GM18526 (cell line): Measurements from ENCODE around the gene ELFN1.

Experiments
- POLR2A ChIP-seq: IDR thresholded peaks from 3 replicates; pipeline ENCODE4 v1.6.1; 2011; ENCODE audit not compliant: insufficient read length; ENCODE audit errors: extremely low read depth

Gene ELFN1

DNA sequence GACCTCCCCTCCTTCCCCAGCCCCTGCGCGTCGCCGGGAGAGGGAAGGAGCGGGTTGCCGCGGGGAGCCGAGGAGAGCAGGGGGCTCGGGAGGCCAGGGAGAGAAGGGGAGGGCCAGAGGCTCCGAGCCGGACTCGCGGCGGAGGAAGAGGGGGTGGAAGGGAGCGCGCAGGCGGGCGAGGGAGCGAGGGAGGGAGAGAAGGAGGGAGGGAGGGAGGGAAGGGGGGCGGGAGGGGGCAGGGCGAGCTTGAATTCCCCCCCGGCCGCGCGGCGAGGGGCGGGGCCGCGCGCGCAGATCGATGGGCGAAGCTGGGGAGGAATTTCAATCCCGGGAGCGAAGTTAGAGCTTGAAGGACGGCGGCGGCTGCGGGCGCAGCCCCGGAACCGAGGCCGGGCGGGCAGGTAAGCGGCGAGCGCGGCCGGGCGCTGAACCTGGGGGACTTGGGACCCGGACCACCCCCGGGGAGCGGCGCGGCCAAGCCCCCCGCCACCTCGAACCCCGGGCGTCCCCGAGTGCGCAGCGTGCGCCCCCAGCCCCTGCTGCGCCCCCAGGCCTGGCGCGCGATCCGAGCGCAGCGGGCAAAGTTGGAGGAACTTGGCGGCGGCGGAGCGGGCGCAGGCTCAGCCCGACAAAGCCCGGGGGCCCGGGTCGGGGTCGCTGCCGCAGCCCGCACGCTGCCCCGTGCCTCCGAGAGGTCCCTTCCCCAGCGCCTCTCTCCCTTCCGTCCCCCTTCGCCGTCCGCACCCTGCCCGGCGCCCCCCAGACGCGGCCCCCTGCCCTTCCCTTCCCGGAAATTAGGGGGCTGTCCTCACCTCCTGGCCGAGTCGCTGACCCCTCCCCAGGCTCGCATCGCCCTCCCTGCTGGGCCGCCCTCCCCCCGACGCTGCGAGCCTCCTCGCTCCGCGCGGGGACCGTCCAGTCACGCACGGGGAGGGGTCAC is at the start of gene ELFN1:
TSS of gene ELFN1 (plus strand) at position 324 of the 940 bp plus-strand sequence. CDS start 74,320 bp downstream, outside the sequence.
- TF ChIP-seq POLR2A, result no peak

DNA sequence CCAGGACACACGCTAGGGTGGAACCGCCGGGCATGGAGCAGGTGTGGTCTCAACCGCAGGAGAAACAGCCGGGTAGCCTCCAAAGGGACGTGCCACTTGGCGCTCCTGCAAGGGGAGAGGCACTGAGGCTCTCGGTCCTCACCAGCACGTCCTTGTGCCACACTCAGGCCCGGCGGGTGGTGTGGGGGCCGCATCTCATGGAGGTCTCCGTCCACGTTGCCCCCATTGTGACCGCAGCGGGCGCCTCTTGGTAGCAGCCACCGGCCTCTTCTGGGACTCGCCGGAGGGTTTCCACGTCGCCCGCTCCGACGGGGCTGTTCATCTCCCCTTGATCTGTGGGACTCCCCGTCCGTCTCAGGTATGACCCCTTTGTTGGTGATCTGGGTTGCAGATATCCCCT is 49.2 kb upstream of the ELFN1 start:
- TF ChIP-seq POLR2A, result no peak

DNA sequence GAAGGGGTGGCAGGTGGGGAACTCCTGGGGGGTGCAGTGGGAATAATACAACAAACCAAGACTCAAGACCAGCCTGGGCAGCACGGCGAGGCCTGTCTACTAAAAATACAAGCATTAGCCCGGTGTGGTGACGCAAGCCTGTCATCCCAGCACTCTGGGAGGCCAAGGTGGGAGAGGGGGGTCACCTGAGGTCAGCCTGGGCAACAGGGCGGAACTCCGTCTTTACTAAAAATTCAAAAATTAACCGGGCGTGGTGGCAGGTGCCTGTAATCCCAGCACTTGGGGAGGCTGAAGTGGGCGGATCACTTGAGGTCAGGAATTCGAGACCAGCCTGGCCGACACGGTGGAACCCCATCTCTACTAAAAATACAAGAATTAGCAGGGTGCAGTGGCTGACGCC is 48.4 kb upstream of the ELFN1 start:
- no peak for TF ChIP-seq POLR2A

DNA sequence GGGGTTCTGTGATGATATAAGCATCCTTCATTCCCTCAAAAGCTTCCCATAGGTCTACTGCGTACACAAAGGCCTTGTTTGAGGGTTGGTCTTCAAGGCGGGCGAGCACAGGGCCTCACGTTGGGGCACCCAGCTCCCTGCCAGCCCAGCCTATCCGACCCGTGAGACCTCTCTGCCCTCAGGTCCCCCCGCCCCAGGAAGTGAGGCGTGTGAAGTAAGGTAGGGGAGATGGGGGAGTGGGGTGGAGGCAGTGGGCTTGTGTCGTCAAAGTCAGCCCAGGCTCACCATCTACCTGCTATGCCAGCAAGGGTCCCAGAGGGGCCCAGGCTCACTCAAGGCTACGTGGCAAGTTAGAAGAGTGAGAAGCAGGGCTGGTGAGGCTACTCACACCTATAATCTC is 47.6 kb upstream of the ELFN1 start:
- no peak for TF ChIP-seq POLR2A

DNA sequence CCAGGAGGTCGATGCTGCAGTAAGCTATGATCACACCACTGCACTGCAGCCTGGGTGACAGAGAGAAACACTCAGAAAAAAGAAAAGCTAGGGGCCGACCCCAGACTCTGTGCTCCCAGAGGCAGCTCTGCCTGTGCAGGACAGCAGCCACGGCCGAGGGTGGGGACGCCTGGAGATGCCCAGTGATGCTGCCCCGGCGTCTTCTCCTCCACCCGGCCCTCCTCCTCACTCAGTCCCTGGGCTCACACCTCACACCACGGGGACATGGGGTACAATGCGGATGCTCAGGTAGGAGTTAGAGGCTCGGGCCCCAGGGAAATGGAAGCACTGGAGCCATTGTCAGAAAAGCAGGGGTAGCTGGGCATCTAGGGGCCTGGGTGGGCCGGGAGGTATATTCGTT is 46.3 kb upstream of the ELFN1 start:
- no peak for TF ChIP-seq POLR2A

DNA sequence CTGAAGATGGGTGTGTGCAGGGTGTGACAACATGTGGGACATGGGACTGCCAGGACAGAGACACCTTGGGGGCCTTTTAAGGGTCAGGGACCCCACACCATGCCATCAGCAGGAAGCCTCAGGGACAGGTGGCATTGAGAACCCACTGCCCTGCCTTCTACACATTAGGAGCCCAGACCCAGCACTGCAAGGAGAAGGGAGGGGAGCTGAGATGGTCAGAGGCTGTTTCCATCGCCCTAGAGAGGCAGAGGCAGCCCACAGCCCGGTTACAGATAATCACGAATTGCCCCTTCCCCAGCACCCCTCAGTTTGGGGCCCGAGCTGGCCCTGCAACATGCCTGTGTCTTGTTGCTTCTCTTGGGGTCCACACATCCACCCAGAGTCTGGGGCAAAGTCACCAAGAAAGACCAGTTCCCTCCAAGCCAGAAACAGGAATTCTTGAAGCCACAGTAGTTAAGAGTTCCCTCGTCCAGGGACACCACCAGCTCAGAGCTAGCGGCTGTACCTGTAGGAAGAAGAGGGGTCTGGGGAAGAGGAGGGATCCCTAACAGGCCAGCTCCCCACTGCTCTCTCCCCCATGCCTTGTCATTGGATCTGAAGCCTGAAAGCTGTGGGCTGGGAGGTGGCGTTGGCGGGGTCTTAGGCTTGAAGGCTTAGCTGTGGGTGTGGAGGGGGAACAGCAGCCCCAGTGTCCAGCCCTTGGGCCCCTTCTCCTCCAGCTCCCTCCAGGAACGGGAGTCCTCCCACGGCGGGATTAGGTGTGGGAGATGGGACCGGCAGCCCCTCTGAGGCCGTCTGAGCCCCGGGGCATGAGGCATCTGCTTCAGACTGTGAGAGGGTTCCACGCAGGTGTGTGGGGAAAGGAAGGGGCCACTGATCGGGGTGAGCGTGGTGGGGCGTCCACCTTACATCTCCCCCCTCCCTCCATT is 44.8 kb upstream of the ELFN1 start:
- no peak for TF ChIP-seq POLR2A

DNA sequence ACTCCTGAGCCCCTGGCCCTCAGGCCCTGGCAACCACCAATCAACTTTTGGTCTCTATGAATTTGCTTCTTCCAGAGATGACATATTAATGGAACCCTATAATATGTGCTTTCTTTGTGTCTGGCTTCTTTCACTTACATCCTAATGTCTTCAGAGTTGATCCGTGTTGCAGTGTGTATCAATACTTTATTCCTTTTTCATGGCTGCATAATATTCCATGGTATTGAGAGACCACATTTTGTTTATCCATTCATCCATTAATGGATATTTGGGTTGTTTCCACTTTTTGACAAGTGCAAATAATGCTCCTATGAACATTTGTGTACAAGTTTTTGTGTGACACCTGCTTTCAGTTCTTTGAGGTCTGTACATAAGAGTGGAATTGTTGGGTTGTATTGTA is 43.3 kb upstream of the ELFN1 start:
- TF ChIP-seq POLR2A, result no peak

DNA sequence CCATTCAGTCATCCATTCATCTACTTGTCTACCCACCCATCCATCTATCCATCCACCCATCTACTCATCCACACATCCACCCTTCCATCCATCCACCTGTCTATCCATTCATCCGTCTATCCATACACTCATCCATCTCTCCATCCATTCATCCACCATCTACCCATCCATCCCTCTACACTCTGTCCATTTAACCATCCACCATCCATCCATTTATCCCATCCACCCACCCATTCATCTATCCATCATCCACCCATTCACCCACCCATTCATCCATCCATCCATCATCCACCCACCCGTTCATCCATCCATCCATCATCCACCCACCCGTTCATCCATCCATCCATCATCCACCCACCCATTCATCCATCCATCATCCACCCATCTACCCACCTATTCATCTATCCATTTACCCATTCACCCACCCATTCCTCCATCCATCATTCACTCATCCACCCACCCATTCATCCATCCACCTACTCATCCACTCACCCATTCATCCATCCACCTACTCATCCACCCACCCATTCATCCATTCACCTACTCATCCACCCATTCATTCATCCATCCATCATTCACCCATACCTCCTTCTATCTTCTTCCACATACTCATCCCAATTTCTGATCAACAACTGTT is 39.3 kb upstream of the ELFN1 start:
- TF ChIP-seq POLR2A, result no peak

DNA sequence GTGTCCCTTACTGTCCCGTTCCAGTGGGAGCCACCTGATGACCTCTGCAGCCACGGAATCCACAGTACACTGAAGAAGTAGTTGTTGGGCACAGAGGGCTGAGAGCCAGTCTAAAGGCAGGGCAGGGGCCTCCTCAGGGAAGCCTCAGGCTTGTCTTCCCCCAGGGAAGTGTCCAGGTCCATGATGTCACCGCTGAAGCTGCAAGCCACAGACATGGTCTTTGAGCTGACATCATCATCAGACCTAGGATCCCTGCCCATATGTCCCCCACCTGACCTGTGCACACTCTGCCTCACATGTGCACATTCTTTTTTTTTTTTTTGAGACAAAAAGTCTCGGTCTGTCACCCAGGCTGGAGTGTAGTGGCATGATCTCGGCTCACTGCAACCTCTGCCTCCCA is 38.4 kb upstream of the ELFN1 start:
- TF ChIP-seq POLR2A, result no peak

DNA sequence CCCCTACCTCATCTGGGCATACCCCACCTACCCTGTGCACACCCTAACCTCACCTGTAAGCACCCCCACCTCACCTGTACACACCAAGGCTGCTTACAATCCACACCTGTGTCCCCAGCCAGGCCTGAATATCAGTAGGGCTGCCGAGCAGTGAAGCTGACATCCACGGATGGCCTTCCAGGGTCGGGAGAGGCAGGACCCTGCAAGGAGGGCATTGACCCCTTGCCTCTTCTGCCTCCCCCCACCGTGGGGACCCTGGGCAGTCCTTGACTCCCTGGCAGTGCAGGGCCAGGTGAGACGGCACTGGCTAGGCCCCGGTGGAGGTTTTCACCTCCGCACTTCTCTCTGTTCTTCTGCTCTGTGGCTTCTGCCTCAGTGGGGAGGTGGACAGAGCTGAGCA is 37.6 kb upstream of the ELFN1 start:
- no peak for TF ChIP-seq POLR2A

DNA sequence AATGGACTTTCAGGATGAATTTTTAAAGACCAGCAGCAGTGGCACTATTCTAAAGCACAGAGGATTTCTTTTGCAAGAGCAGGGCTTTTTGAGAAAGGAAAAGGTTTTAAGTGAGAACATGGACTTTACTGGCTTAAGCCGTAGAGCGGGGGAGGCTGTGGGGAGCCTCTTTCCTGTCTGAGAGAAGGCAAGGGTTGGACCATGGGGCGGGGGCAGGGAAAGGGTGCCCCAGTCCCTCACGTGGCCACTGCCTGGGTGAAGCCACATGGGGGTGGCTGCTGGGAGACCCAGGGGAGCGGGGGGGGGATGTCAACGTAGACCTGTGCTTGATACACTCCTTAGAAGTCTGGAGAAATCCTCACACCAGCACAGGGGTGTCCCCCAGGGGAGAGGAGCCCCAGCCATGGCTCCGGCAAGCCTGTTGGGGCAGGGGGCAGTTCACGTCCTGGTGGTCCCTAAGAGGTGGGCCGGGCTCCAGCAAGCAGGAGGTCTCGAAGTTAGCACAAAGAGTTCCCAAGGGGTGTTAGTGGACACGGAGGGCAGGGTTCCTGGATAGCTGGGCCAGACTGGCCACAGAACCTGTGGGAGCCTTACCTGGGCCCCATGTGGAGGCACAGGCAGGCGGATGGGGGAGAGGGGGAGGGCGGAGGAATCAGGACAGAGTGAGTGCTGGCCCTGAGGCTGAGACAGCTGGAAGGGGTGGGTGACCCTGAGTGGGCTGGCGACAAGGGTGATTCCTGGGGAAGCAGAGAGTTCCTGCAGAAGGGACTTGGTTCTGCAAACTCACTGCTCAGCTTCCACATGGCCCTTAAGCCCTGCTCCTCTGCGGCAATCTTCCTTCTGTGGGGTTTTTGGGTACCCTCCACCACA is 36.9 kb upstream of the ELFN1 start:
- no peak for TF ChIP-seq POLR2A

DNA sequence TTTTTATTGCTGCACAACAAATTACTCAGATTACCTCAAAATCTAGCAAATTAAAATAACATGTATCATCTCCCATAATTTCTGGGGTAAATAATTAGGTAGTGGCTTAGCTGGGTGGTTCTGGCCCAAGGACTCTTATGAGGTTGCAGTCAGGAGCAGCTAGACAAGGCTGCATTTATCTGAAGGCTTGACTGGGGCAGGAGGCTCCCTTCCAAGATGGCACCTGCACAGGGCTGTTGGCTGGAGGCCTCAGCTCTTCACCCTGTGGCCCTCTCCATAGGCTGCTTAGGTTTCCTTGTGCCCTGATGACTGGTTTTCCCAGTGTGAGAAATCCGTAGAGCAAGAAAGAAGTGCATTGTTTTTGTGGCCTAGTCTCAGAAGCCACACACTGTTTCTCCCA is 34.7 kb upstream of the ELFN1 start:
- TF ChIP-seq POLR2A, result no peak

DNA sequence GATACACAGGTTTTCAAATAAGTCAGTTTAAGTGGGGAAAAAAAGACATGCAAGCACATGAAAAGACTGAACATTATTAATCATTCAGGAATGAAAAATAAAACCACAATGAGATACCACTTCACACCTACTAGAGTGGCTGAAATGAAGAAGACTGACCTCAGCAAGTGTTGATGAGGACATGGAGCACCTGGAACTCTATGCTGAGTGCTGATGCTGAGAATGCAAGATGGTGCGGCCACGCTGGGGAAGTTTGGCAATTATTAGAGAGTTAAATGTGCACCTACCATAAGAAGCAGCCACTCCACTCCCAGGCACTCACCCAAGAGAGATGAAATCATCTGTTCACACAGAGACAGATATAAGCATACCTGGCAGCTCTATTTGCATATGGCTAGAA is 32.9 kb upstream of the ELFN1 start:
- no peak for TF ChIP-seq POLR2A

DNA sequence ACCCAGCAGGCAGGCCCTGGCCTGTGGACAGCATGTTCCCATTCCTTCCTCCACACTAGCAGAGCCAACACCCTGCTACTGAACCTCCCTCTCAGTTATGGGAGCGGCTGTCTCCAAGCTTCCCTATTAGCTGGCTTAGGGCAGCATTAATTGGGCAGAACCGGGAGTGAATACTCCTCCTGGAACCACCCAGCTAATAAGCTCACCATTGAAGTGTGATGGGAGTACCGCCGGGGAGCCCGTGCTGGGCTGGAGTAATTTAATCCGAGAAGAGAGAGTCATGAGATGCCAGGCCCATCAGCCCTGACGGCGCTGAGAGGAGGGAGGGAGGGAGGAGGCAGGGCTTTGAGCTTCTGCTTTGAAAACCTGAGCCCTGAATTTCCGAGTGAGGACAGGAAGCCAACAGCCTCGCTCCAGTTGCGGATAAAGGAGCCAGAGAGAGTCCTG is 31.8 kb upstream of the ELFN1 start:
- no peak for TF ChIP-seq POLR2A
